Hepatocyte (in vitro differentiated cells): ENCODE measurements around the gene STEAP3. TPM values are rescaled to one million over a fixed set of nuclear protein-coding genes. Genes with fewer than 3 reads are reported as not detected.

Source experiments
- DNase-seq: peaks from one replicate; pipeline ENCODE4 v3.0.0-alpha.2; 2016; ENCODE audit warnings: low spot score
- H2AFZ ChIP-seq: fragments of 200-600 bp; sonication (generic); 2 replicates; pipeline ENCODE4 v1.6.0; 2016; ENCODE audit warnings: antibody characterized with exemption, mild to moderate bottlenecking
- H3K27ac ChIP-seq: fragments of 200-600 bp; sonication (generic); 2 replicates; pipeline ENCODE4 v1.5.1; 2016; ENCODE audit warnings: mild to moderate bottlenecking
- H3K27me3 ChIP-seq: fragments of 200-600 bp; sonication (generic); 2 replicates; pipeline ENCODE4 v1.6.1; 2016
- H3K36me3 ChIP-seq: fragments of 200-600 bp; sonication (generic); replicated peaks from 2 replicates; pipeline ENCODE4 v1.5.1; 2016; ENCODE audit warnings: low read depth; ENCODE audit not compliant: insufficient read depth
- H3K4me1 ChIP-seq: fragments of 200-600 bp; sonication (generic); 2 replicates; pipeline ENCODE4 v1.5.1; 2016; ENCODE audit warnings: mild to moderate bottlenecking, moderate library complexity; ENCODE audit not compliant: insufficient read depth
- H3K4me2 ChIP-seq: fragments of 200-600 bp; sonication (generic); 2 replicates; pipeline ENCODE4 v1.6.0; 2016
- H3K4me3 ChIP-seq: fragments of 200-600 bp; sonication (generic); 2 replicates; pipeline ENCODE4 v1.5.1; 2016; ENCODE audit warnings: mild to moderate bottlenecking
- H3K79me2 ChIP-seq: fragments of 200-600 bp; sonication (generic); 2 replicates; pipeline ENCODE4 v1.6.0; 2017; ENCODE audit warnings: mild to moderate bottlenecking
- H3K9me2 ChIP-seq: fragments of 200-600 bp; sonication (generic); replicated peaks from 2 replicates; pipeline ENCODE4 v1.6.0; 2017; ENCODE audit warnings: mild to moderate bottlenecking; ENCODE audit not compliant: insufficient read depth
- H3K9me3 ChIP-seq: fragments of 200-600 bp; sonication (generic); 2 replicates; pipeline ENCODE4 v1.5.1; 2016; ENCODE audit warnings: low read depth, mild to moderate bottlenecking
- H4K20me1 ChIP-seq: fragments of 200-600 bp; sonication (generic); 2 replicates; pipeline ENCODE4 v1.6.0; 2016; ENCODE audit warnings: mild to moderate bottlenecking; ENCODE audit not compliant: insufficient read depth, poor library complexity, severe bottlenecking
- CTCF ChIP-seq: fragments of 200-600 bp; sonication (generic); IDR thresholded peaks from 2 replicates; pipeline ENCODE4 v1.5.1; 2016; ENCODE audit warnings: antibody characterized with exemption, mild to moderate bottlenecking; ENCODE audit not compliant: poor library complexity
- EZH2 ChIP-seq: fragments of 200-600 bp; sonication (generic); IDR thresholded peaks from 2 replicates; pipeline ENCODE4 v1.6.1; 2016; ENCODE audit warnings: antibody characterized with exemption, mild to moderate bottlenecking, borderline replicate concordance
- EZH2phosphoT487 ChIP-seq: fragments of 200-600 bp; sonication (generic); IDR thresholded peaks from one replicate; pipeline ENCODE4 v1.6.1; 2018; ENCODE audit warnings: antibody characterized with exemption, mild to moderate bottlenecking, low read depth, moderate library complexity; ENCODE audit not compliant: unreplicated experiment, severe bottlenecking
- WGBS: methylation state at CpG from one replicate; pipeline ENCODE4 v1.1.6; 2016; ENCODE audit warnings: low lambda C conversion rate; ENCODE audit errors: missing lambda C conversion rate; 5-methylcytosine and 5-hydroxymethylcytosine counted together
- polyA plus RNA-seq: library from polyadenylated mRNA; unstranded; fragments of >200 nt; fragmentation: Nextera tagmentation; extraction: Ambion mirVana; gene quantifications from 2 replicates; pipeline ENCODE4 v1.2.1, GENCODE V29; 2016
- total RNA-seq: library from RNA; depleted of rRNA; stranded (reverse); fragments of >200 nt; gene quantifications from 2 replicates; pipeline ENCODE4 v1.2.3, GENCODE V29; 2014

Gene STEAP3
- total RNA-seq (10.2 and 11.2 TPM in 2 replicates), polyA plus RNA-seq (7.1 and 12.0 TPM in 2 replicates)

- Histone ChIP-seq H3K36me3 (no peaks in the 10 kb centered on the region), H4K20me1 (no peaks in the 10 kb centered on the region), H3K4me1 (peaks cover 26% of the 10 kb centered on the region), H3K4me2 (peak within 1 kb of the TSS; percentile 100), H3K4me3 (peak within 1 kb of the TSS; percentile 64), H3K27ac (peak within 1 kb of the TSS; percentile 27), H2AFZ (peak within 1 kb of the TSS; percentile 88), H3K79me2 (no peaks in the 10 kb centered on the region), H3K9me3 (no peaks in the 10 kb centered on the region), H3K9me2 (no peaks in the 10 kb centered on the region), H3K27me3 (peaks cover 9% of the 10 kb centered on the region)
- 2% methylated on average over 30 of the region's 89 CpGs for WGBS
- no peak for TF ChIP-seq CTCF
- TF ChIP-seq EZH2 = peak; percentile 49
- no peak for TF ChIP-seq EZH2phosphoT487
- DNase-seq = peak; percentile 86
Measured at GRCh38 chr2:119223521-119224390, at the start of gene STEAP3. Gene STEAP3, plus strand, starts transcription at chr2:119223834. Its CDS starts 7,179 bp downstream, at chr2:119231013.

- Histone ChIP-seq H3K4me1 (no peaks in the 10 kb centered on the region), H4K20me1 (no peaks in the 10 kb centered on the region), H3K27ac (no peak overlapping the region), H3K27me3 (peaks cover under 1% of the 10 kb centered on the region), H3K36me3 (no peaks in the 10 kb centered on the region), H3K4me2 (no peak overlapping the region), H3K79me2 (no peaks in the 10 kb centered on the region), H2AFZ (no peak overlapping the region), H3K9me3 (no peaks in the 10 kb centered on the region), H3K4me3 (no peak overlapping the region), H3K9me2 (no peaks in the 10 kb centered on the region)
- WGBS = 60% methylated on average over 22 of the region's 22 CpGs
- no peak for TF ChIP-seq EZH2phosphoT487
- no peak for TF ChIP-seq EZH2
- TF ChIP-seq CTCF = peak; percentile 62
- peak; percentile 39 for DNase-seq
Measured at GRCh38 chr2:119174216-119174992, 49.2 kb upstream of the STEAP3 start.

GRCh38 chr2:119174993-119175347, 48.7 kb upstream of the STEAP3 start:
- Histone ChIP-seq H3K9me3 (no peaks in the 10 kb centered on the region), H4K20me1 (no peaks in the 10 kb centered on the region), H3K4me2 (no peak overlapping the region), H2AFZ (no peak overlapping the region), H3K36me3 (no peaks in the 10 kb centered on the region), H3K4me3 (no peak overlapping the region), H3K27ac (no peak overlapping the region), H3K27me3 (no peaks in the 10 kb centered on the region), H3K4me1 (no peaks in the 10 kb centered on the region), H3K9me2 (no peaks in the 10 kb centered on the region), H3K79me2 (no peaks in the 10 kb centered on the region)
- DNase-seq = no peak
- no peak for TF ChIP-seq CTCF
- no peak for TF ChIP-seq EZH2
- no peak for TF ChIP-seq EZH2phosphoT487
- 86% methylated on average over 6 of the region's 6 CpGs for WGBS
